HFF-Myc (cell line): ENCODE measurements around the gene SEC23A.

Experiments used
- DNase-seq: peaks from one replicate; pipeline ENCODE4 v3.0.0-alpha.2; 2011; ENCODE audit warnings: low read depth; ENCODE audit errors: extremely low read depth
- H3K4me3 ChIP-seq: replicated peaks from 2 replicates; pipeline ENCODE4 v1.5.1; 2011; ENCODE audit warnings: low read depth, mild to moderate bottlenecking, control low read depth, low read length
- TF ChIP-seq, protein P1 (sequence below): IDR thresholded peaks from 2 replicates; pipeline ENCODE4 v1.5.1; 2012; ENCODE audit warnings: mild to moderate bottlenecking, low read depth, low read length, control low read depth; ENCODE audit errors: missing control alignments

Gene SEC23A

DNA sequence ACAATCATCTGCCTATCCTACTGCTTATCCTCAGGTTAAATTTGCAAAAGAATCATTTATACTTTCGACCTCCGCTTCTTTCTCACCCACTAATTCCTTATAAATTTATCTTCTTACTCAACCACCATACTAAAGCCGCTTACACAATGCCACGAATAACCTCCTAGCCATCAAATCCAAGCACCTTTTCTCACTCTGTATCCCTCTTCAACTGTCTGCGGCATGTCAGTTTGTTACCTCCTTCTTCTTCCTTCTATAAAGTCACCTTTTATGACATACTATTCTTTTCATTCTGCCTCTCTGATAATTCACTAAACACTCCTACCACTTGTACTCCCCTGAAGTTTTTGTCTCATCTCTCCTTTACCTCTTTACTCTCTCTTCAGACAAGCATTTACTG, 66.3 kb downstream of the SEC23A start:
- no peak overlapping the region for H3K4me3 ChIP-seq
- TF ChIP-seq, protein P1, sequence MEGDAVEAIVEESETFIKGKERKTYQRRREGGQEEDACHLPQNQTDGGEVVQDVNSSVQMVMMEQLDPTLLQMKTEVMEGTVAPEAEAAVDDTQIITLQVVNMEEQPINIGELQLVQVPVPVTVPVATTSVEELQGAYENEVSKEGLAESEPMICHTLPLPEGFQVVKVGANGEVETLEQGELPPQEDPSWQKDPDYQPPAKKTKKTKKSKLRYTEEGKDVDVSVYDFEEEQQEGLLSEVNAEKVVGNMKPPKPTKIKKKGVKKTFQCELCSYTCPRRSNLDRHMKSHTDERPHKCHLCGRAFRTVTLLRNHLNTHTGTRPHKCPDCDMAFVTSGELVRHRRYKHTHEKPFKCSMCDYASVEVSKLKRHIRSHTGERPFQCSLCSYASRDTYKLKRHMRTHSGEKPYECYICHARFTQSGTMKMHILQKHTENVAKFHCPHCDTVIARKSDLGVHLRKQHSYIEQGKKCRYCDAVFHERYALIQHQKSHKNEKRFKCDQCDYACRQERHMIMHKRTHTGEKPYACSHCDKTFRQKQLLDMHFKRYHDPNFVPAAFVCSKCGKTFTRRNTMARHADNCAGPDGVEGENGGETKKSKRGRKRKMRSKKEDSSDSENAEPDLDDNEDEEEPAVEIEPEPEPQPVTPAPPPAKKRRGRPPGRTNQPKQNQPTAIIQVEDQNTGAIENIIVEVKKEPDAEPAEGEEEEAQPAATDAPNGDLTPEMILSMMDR = no peak
- no peak for DNase-seq

DNA sequence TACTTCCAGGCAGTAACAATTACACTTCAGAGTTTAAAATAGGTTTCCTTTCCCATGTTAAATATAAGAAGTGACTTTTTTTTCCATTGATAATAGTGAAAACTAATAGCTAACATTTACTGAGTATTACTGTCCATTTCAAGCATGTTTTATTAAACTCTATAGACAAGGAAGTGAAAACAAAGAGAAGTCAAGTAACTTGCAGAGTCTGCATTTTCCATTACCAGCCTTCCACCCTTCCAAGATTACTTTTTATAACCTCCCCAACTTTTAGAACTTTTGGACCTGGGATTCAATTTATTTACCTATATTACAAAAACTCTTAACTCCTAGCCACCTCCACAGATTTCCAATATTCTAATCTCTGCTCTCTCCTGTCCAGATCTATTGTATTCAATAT, 67.7 kb downstream of the SEC23A start:
- H3K4me3 ChIP-seq = no peak overlapping the region
- no peak for DNase-seq
- TF ChIP-seq, protein P1 = no peak

DNA sequence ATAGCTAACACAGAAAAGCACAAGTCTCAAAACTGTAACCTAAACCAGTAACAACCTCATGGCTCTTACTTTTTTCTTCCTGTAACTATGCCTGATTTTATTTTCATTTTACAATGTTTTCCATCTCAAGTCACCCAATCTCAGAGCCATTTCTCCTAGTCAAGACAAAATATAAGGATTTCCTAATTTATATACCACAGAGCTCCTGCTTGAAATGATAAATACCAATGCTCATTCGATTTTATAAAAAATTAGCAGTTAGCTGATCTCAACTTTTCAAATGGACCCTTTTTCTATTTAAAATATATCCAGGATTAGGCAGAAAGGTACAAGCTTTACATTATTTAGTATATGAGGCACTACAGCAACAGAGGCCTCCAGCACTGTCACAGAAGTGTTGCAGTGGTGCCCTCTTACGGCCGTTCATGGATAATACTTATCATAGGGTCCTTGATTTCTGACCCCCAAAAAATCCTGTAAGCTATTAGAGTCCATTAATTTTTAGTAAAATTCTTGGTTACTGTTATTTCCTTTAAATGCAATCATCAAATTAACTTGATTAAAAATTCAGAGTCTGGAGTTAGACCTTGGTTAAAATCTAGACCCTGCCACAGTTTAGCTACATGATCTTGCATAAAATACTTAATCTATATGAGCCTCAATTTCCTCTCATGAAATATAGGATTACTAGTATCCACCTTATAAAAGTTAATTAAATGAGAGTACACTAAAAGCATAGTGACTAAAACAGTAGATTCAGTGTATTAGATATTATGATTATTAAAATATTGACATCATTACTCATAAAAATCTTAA, 68.3 kb downstream of the SEC23A start:
- no peak for DNase-seq
- H3K4me3 ChIP-seq = no peak overlapping the region
- TF ChIP-seq, protein P1 = no peak

DNA sequence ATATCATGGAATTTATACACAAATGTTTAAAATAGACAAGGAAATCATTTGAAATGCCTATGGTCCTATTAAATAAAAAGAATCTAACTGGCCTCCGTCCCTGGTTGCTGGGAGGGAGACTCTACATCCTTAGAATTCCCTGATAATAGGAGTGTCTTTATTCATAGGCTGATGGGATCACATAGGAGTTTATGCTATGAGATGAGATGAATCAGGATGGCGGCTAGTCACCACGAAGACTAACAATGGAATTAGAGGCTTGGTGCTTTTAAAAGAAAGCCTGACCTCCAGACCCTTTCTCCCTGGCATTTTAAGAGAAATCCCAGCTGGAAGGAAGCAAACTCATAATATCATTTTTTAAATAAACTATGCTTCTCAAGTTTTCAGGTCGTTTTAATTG, 69.7 kb downstream of the SEC23A start:
- DNase-seq = no peak
- H3K4me3 ChIP-seq = no peak overlapping the region
- TF ChIP-seq, protein P1 = no peak

DNA sequence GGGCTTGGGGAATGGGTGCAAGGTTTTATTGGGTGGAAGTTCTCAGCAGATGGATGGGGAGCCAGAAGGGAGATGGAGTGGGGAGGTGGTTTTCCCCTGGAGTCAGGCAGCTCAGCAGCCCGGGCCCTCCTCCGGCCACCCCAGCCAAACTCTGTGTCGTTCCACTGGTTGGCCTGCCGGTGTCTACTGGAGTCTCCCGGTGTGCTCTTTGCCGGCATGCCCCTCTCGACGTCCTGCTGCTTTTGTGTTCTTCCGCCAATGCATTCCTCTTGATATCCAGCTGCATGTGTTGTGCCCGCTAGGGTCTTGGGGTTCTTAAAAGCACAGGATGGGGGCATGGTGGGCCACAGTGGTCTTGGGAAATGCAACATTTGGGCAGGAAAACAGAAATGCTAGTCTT, 72.8 kb downstream of the SEC23A start:
- no peak for DNase-seq
- H3K4me3 ChIP-seq = no peak overlapping the region
- TF ChIP-seq, protein P1 = no peak

DNA sequence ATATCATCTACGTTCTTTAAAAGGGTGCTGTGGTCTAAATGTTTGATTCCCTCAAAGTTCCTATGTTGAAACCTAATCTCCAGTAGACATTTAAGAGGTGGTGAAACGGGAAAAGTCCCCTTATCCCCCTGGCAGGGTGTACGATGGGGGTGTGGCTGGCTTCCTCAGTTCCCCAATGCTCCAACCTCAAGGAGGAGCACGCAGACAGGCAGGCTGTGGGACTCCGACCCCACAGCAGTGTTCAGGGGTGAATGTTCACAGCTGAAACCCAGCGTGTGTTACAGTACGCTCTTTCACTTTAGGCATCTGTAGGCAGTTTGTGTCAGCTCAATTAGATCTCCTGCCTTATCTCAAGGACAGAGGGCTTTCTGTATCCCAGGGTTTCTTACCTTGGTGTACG, 73.2 kb downstream of the SEC23A start:
- no peak for DNase-seq
- TF ChIP-seq, protein P1 = no peak
- H3K4me3 ChIP-seq = no peak overlapping the region

DNA sequence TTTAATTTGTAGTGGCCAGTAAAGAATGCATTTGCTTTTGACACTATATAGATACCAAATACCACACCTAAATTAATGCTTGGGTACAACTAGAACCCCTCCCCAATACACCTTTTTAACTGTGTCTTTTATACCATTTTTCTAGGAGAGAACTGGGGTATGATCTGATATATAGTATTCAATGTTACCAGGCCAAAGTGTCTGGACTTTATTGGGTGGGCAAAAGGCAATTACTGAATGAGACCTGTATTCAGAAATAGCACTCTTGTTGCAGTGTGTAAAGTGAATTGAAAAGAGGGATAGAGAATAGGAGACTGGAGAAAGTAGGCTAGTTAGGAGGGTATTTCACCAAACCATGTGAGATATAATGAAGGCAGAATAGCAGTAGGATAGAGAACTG, 74.4 kb downstream of the SEC23A start:
- TF ChIP-seq, protein P1 = no peak
- DNase-seq = no peak
- H3K4me3 ChIP-seq = no peak overlapping the region
